HG03064 (cell line): ENCODE data around the gene PLEKHA6.

Source experiments
- ATAC-seq: cut with Tn5 transposase; IDR thresholded peaks from one replicate; pipeline ENCODE4 v1.9.1; 2021; ENCODE audit warnings: low read depth; ENCODE audit not compliant: unreplicated experiment

PLEKHA6 gene

GRCh38 chr1:204219971-204220616 lies 139.6 kb downstream of the PLEKHA6 start:
- no peak for ATAC-seq

GRCh38 chr1:204218552-204218951 lies 141.2 kb downstream of the PLEKHA6 start:
- no peak for ATAC-seq

- no peak for ATAC-seq
Observed at GRCh38 chr1:204217648-204218000, 142.1 kb downstream of the PLEKHA6 start.

- no peak for ATAC-seq
Observed at GRCh38 chr1:204216880-204217647, 142.7 kb downstream of the PLEKHA6 start.

- no peak for ATAC-seq
Observed at GRCh38 chr1:204216236-204216635, 143.5 kb downstream of the PLEKHA6 start.

- ATAC-seq: peak; percentile 71
Observed at GRCh38 chr1:204213668-204214662, 145.8 kb downstream of the PLEKHA6 start, which contains the start of gene GOLT1A. TSS of gene GOLT1A (minus strand) at chr1:204213988. CDS start at chr1:204213906, 82 bp downstream.

- ATAC-seq: no peak
Observed at GRCh38 chr1:204212715-204213114, 147.0 kb downstream of the PLEKHA6 start.

- no peak for ATAC-seq
Observed at GRCh38 chr1:204211046-204211445, 148.7 kb downstream of the PLEKHA6 start.

GRCh38 chr1:204207136-204207616 lies 152.6 kb downstream of the PLEKHA6 start:
- no peak for ATAC-seq

- ATAC-seq: no peak
Observed at GRCh38 chr1:204206121-204206520, 153.6 kb downstream of the PLEKHA6 start.

GRCh38 chr1:204205486-204205885 lies 154.2 kb downstream of the PLEKHA6 start:
- ATAC-seq: no peak

- ATAC-seq: no peak
Observed at GRCh38 chr1:204204944-204205343, 154.8 kb downstream of the PLEKHA6 start.

- ATAC-seq: no peak
Observed at GRCh38 chr1:204203206-204203767, 156.4 kb downstream of the PLEKHA6 start.

- ATAC-seq: no peak
Observed at GRCh38 chr1:204202481-204202880, 157.2 kb downstream of the PLEKHA6 start.

GRCh38 chr1:204201348-204202040 lies 158.2 kb downstream of the PLEKHA6 start:
- no peak for ATAC-seq

GRCh38 chr1:204199579-204199978 lies 160.2 kb downstream of the PLEKHA6 start:
- no peak for ATAC-seq

- ATAC-seq: no peak
Observed at GRCh38 chr1:204198348-204199340, 161.1 kb downstream of the PLEKHA6 start.

GRCh38 chr1:204197068-204197467 lies 162.7 kb downstream of the PLEKHA6 start:
- ATAC-seq: no peak
